GM23338 (cell line): ENCODE measurements around the gene NDOR1.

ENCODE experiments used
- EZH2phosphoT487 ChIP-seq: fragments of 200-600 bp; sonication (generic); IDR thresholded peaks from one replicate; pipeline ENCODE4 v1.8.1; 2018; ENCODE audit warnings: antibody characterized with exemption; ENCODE audit not compliant: unreplicated experiment
- POLR2AphosphoS5 ChIP-seq: IDR thresholded peaks from 2 replicates; pipeline ENCODE4 v1.6.1; 2016; ENCODE audit warnings: antibody characterized with exemption, low read depth
- ZNF114 ChIP-seq: fragments of 250-450 bp; sonication (Bioruptor Pico); IDR thresholded peaks from 2 replicates; pipeline ENCODE4 v1.5.0; 2020; ENCODE audit warnings: mild to moderate bottlenecking, moderate library complexity
- TF ChIP-seq, protein P1 (sequence below), 2 experiments: fragments of 200-600 bp in 1 of 2; sonication (generic) in 1 of 2; conservative IDR thresholded peaks; 2 replicates each; pipeline versions ENCODE4 v1.5.1 to v1.6.1; 2016 to 2017; ENCODE audit warnings: antibody characterized with exemption in 2 of 2, low read depth in 2 of 2, mild to moderate bottlenecking in 2 of 2, moderate library complexity in 1 of 2
- TF ChIP-seq, protein P2 (sequence below): IDR thresholded peaks from one replicate; pipeline ENCODE4 v1.6.1; 2018; ENCODE audit warnings: antibody characterized with exemption; ENCODE audit not compliant: unreplicated experiment

DNA sequence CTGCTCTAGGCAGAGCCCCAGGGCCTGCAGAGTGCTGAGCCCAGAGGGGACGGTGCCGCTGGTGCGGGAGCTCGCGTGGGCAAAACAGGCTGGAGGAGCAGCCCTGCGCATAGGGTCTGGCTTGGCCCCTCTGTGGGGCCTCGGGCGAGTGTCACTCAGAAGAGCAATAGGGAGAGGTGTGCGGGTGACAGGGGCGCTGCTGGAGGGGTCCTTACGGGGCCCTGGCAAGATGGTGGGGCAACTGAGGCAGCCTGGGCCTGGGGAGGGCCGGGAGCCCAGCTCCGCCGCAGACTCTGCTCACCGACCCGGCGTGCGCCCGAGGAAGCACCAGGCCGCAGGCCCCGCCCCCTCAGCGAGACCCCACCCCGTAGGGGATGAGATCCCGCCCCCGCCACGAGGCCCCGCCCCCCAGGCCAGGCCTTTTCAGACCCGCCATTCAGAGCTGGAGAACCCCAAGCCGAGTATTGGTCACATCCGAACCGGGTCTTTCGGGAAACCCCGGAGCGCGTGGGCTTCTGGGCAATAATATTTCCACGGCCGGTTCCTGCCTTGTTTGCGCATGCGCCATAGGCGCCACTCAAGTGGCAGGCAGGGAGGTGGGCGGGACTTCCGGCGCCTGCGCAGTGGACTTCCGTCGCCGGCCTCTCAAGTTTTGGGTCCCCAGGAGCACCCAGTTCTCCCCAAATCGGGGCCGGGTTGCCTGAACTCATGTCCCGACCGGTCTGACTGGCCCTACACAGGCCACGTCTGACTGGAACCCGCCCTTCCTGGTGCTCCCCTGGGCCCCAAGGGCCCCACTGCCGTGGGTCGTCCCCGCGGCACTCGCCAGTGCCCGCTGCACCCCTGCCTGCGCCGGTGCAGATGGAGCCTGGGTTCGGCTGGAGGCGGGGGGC is 17.8 kb downstream of the NDOR1 start:
- no peak for TF ChIP-seq EZH2phosphoT487
- TF ChIP-seq, protein P1, sequence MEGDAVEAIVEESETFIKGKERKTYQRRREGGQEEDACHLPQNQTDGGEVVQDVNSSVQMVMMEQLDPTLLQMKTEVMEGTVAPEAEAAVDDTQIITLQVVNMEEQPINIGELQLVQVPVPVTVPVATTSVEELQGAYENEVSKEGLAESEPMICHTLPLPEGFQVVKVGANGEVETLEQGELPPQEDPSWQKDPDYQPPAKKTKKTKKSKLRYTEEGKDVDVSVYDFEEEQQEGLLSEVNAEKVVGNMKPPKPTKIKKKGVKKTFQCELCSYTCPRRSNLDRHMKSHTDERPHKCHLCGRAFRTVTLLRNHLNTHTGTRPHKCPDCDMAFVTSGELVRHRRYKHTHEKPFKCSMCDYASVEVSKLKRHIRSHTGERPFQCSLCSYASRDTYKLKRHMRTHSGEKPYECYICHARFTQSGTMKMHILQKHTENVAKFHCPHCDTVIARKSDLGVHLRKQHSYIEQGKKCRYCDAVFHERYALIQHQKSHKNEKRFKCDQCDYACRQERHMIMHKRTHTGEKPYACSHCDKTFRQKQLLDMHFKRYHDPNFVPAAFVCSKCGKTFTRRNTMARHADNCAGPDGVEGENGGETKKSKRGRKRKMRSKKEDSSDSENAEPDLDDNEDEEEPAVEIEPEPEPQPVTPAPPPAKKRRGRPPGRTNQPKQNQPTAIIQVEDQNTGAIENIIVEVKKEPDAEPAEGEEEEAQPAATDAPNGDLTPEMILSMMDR (conservative IDR thresholded peaks at IDR 0.05; ENCODE audit: low read depth in 2 of 2) = no peak
- TF ChIP-seq, protein P2, sequence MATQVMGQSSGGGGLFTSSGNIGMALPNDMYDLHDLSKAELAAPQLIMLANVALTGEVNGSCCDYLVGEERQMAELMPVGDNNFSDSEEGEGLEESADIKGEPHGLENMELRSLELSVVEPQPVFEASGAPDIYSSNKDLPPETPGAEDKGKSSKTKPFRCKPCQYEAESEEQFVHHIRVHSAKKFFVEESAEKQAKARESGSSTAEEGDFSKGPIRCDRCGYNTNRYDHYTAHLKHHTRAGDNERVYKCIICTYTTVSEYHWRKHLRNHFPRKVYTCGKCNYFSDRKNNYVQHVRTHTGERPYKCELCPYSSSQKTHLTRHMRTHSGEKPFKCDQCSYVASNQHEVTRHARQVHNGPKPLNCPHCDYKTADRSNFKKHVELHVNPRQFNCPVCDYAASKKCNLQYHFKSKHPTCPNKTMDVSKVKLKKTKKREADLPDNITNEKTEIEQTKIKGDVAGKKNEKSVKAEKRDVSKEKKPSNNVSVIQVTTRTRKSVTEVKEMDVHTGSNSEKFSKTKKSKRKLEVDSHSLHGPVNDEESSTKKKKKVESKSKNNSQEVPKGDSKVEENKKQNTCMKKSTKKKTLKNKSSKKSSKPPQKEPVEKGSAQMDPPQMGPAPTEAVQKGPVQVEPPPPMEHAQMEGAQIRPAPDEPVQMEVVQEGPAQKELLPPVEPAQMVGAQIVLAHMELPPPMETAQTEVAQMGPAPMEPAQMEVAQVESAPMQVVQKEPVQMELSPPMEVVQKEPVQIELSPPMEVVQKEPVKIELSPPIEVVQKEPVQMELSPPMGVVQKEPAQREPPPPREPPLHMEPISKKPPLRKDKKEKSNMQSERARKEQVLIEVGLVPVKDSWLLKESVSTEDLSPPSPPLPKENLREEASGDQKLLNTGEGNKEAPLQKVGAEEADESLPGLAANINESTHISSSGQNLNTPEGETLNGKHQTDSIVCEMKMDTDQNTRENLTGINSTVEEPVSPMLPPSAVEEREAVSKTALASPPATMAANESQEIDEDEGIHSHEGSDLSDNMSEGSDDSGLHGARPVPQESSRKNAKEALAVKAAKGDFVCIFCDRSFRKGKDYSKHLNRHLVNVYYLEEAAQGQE = no peak
- no peak for TF ChIP-seq ZNF114 (CRISPR knock-in tag)
- peak; percentile 54 for TF ChIP-seq POLR2AphosphoS5
